ENCODE measurements around the gene MACF1.

MACF1 gene

GRCh38 chr1:39380036-39380435, 175.5 kb downstream of the MACF1 start:
- Mint-ChIP-seq H3K4me1 (ENCODE audit: low read depth) (peaks cover 2% of the 10 kb centered on the region), H3K4me3 (no peak overlapping the region), H3K36me3 (ENCODE audit: low read depth) (peaks cover 35% of the 10 kb centered on the region), H3K9me3 (no peaks in the 10 kb centered on the region), H3K27me3 (ENCODE audit: low read depth) (no peaks in the 10 kb centered on the region), H3K27ac (no peak overlapping the region)

DNA sequence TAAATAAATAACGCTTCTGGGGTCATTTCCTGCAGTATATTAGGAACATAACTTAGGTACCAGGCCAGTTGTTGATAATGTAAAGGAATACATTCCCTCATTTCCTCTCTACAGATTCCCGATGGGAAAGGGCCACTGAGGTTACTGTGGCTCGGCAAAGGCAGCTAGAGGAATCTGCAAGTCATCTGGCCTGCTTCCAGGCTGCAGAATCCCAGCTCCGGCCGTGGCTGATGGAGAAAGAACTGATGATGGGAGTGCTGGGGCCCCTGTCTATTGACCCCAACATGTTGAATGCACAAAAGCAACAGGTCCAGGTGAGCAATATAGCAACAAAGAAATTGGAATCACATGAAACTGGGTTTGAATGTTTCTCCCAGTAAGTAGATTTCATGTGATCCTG, 177.3 kb downstream of the MACF1 start:
- Mint-ChIP-seq H3K4me3 (no peak overlapping the region), H3K9me3 (no peaks in the 10 kb centered on the region), H3K36me3 (ENCODE audit: low read depth) (peaks cover 39% of the 10 kb centered on the region), H3K27me3 (ENCODE audit: low read depth) (no peaks in the 10 kb centered on the region), H3K27ac (no peak overlapping the region), H3K4me1 (ENCODE audit: low read depth) (peaks cover 2% of the 10 kb centered on the region)

GRCh38 chr1:39384305-39384704, 179.8 kb downstream of the MACF1 start:
- Mint-ChIP-seq H3K27ac (no peak overlapping the region), H3K36me3 (ENCODE audit: low read depth) (peaks cover 42% of the 10 kb centered on the region), H3K4me1 (ENCODE audit: low read depth) (peaks cover 10% of the 10 kb centered on the region), H3K9me3 (no peaks in the 10 kb centered on the region), H3K27me3 (ENCODE audit: low read depth) (no peaks in the 10 kb centered on the region), H3K4me3 (no peak overlapping the region)

GRCh38 chr1:39385067-39385988, 180.8 kb downstream of the MACF1 start:
- Mint-ChIP-seq H3K4me3 (no peak overlapping the region), H3K4me1 (ENCODE audit: low read depth) (peaks cover 10% of the 10 kb centered on the region), H3K36me3 (ENCODE audit: low read depth) (peaks cover 42% of the 10 kb centered on the region), H3K27ac (peak overlapping the region; percentile 1), H3K9me3 (no peaks in the 10 kb centered on the region), H3K27me3 (ENCODE audit: low read depth) (no peaks in the 10 kb centered on the region)

GRCh38 chr1:39386997-39387396, 182.5 kb downstream of the MACF1 start:
- peaks cover 20% of the 10 kb centered on the region for H3K4me1 Mint-ChIP-seq (ENCODE audit: low read depth)
- H3K4me3 Mint-ChIP-seq: no peak overlapping the region
- no peaks in the 10 kb centered on the region for H3K27me3 Mint-ChIP-seq (ENCODE audit: low read depth)
- no peak overlapping the region for H3K27ac Mint-ChIP-seq
- H3K36me3 Mint-ChIP-seq (ENCODE audit: low read depth): peaks cover 46% of the 10 kb centered on the region
- H3K9me3 Mint-ChIP-seq: no peaks in the 10 kb centered on the region

DNA sequence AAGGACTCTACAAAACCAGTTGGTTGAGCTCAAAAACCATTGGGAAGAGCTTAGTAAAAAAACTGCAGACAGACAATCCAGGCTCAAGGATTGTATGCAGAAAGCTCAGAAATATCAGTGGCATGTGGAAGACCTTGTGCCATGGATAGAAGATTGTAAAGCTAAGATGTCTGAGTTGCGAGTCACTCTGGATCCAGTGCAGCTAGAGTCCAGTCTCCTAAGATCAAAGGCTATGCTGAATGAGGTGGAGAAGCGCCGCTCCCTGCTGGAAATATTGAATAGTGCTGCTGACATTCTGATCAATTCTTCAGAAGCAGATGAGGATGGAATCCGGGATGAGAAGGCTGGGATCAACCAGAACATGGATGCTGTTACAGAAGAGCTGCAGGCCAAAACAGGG, 183.0 kb downstream of the MACF1 start:
- Mint-ChIP-seq H3K4me1 (ENCODE audit: low read depth) (peaks cover 23% of the 10 kb centered on the region), H3K36me3 (ENCODE audit: low read depth) (peaks cover 49% of the 10 kb centered on the region), H3K4me3 (no peak overlapping the region), H3K27ac (peak overlapping the region; percentile 46), H3K27me3 (ENCODE audit: low read depth) (no peaks in the 10 kb centered on the region), H3K9me3 (no peaks in the 10 kb centered on the region)

- Mint-ChIP-seq H3K27me3 (ENCODE audit: low read depth) (no peaks in the 10 kb centered on the region), H3K4me1 (ENCODE audit: low read depth) (peaks cover 51% of the 10 kb centered on the region), H3K27ac (no peak overlapping the region), H3K9me3 (no peaks in the 10 kb centered on the region), H3K36me3 (ENCODE audit: low read depth) (peaks cover 42% of the 10 kb centered on the region), H3K4me3 (no peak overlapping the region)
Measured at GRCh38 chr1:39391691-39392679, 187.5 kb downstream of the MACF1 start.

GRCh38 chr1:39392851-39393573, 188.5 kb downstream of the MACF1 start:
- H3K36me3 Mint-ChIP-seq (ENCODE audit: low read depth): peaks cover 32% of the 10 kb centered on the region

DNA sequence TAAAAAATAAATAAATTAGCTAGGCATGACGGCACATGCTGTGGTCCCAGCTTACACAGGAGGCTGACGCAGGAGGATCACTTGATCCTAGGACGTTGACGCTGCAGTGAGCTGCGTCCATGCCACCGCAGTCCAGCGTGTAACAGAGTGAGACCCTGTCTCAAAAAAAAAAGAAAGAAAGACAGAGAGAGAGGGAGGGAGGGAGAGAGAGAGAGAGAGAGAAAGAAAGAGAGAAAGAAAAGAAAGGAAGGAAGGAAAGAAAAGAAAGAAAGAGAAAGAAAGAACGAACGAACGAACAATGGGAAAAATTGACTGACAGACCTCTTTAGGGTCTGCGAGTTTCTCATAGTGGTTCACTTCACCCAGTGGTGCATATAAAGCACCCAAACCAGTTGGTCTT, 189.2 kb downstream of the MACF1 start:
- Mint-ChIP-seq H3K27me3 (ENCODE audit: low read depth) (no peaks in the 10 kb centered on the region), H3K9me3 (no peaks in the 10 kb centered on the region), H3K27ac (peak overlapping the region; percentile 64), H3K36me3 (ENCODE audit: low read depth) (peaks cover 29% of the 10 kb centered on the region), H3K4me1 (ENCODE audit: low read depth) (peaks cover 54% of the 10 kb centered on the region), H3K4me3 (no peak overlapping the region)

More at GRCh38 chr1:39392851-39393573, 188.5 kb downstream of the MACF1 start:
- H3K27me3 Mint-ChIP-seq (ENCODE audit: low read depth): no peaks in the 10 kb centered on the region
- H3K4me3 Mint-ChIP-seq: no peak overlapping the region
- peaks cover 51% of the 10 kb centered on the region for H3K4me1 Mint-ChIP-seq (ENCODE audit: low read depth)
- no peak overlapping the region for H3K27ac Mint-ChIP-seq
- H3K9me3 Mint-ChIP-seq: no peaks in the 10 kb centered on the region

DNA sequence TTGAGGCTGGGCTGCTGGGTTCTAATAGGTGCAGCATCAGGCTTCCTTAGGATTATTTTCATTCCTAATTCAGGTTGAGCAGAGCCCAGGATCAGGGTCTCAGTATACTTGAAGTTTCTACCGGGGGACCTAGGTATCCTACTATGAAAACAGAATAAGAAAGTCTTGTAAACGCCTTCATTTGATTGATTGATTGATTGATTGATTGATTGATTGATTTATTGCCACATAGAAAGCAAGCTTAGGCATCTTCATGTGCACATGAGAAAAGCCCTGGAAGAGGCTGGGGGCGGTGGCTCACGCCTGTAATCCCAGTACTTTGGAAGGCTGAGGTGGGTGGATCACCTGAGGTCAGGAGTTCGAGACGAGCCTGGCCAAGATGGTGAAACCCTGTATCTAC, 189.6 kb downstream of the MACF1 start:
- Mint-ChIP-seq H3K4me3 (no peak overlapping the region), H3K9me3 (no peaks in the 10 kb centered on the region), H3K27me3 (ENCODE audit: low read depth) (no peaks in the 10 kb centered on the region), H3K4me1 (ENCODE audit: low read depth) (peaks cover 58% of the 10 kb centered on the region), H3K36me3 (ENCODE audit: low read depth) (peaks cover 29% of the 10 kb centered on the region), H3K27ac (no peak overlapping the region)

GRCh38 chr1:39394598-39394997, 190.1 kb downstream of the MACF1 start:
- H3K4me3 Mint-ChIP-seq: no peak overlapping the region
- peaks cover 58% of the 10 kb centered on the region for H3K4me1 Mint-ChIP-seq (ENCODE audit: low read depth)
- H3K27ac Mint-ChIP-seq: no peak overlapping the region
- H3K27me3 Mint-ChIP-seq (ENCODE audit: low read depth): no peaks in the 10 kb centered on the region
- no peaks in the 10 kb centered on the region for H3K9me3 Mint-ChIP-seq
- H3K36me3 Mint-ChIP-seq (ENCODE audit: low read depth): peaks cover 29% of the 10 kb centered on the region

GRCh38 chr1:39395357-39395831, 190.9 kb downstream of the MACF1 start:
- Mint-ChIP-seq H3K4me3 (no peak overlapping the region), H3K27ac (no peak overlapping the region), H3K4me1 (ENCODE audit: low read depth) (peaks cover 58% of the 10 kb centered on the region), H3K9me3 (no peaks in the 10 kb centered on the region), H3K27me3 (ENCODE audit: low read depth) (no peaks in the 10 kb centered on the region), H3K36me3 (ENCODE audit: low read depth) (peaks cover 22% of the 10 kb centered on the region)

GRCh38 chr1:39396671-39397070, 192.2 kb downstream of the MACF1 start:
- Mint-ChIP-seq H3K4me1 (ENCODE audit: low read depth) (peaks cover 52% of the 10 kb centered on the region), H3K4me3 (no peak overlapping the region), H3K9me3 (no peaks in the 10 kb centered on the region), H3K27ac (no peak overlapping the region), H3K27me3 (ENCODE audit: low read depth) (no peaks in the 10 kb centered on the region), H3K36me3 (ENCODE audit: low read depth) (peaks cover 14% of the 10 kb centered on the region)

- Mint-ChIP-seq H3K27me3 (ENCODE audit: low read depth) (no peaks in the 10 kb centered on the region), H3K9me3 (no peaks in the 10 kb centered on the region), H3K4me3 (no peak overlapping the region), H3K4me1 (ENCODE audit: low read depth) (peaks cover 45% of the 10 kb centered on the region), H3K36me3 (ENCODE audit: low read depth) (peaks cover 11% of the 10 kb centered on the region), H3K27ac (no peak overlapping the region)
Measured at GRCh38 chr1:39397487-39397886, 193.0 kb downstream of the MACF1 start.
